ENCODE data around the gene ASIP.
"Not testable (repeated sequence)": the region's sequence is repeated elsewhere in the genome, so short reads cannot be mapped to it uniquely, and the experiment has no call there.

ASIP gene, protein sequence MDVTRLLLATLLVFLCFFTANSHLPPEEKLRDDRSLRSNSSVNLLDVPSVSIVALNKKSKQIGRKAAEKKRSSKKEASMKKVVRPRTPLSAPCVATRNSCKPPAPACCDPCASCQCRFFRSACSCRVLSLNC

GRCh38 chr20:34240693-34241615, at the start of gene ASIP:
Gene ASIP, plus strand, starts transcription at chr20:34241423. Its CDS starts 18,952 bp downstream, at chr20:34260375.
- no peak for DNase-seq

GRCh38 chr20:34193051-34193450, 48.2 kb upstream of the ASIP start:
- DNase-seq = no peak

- no peak for DNase-seq
Observed at GRCh38 chr20:34199183-34199582, 42.0 kb upstream of the ASIP start.

DNA sequence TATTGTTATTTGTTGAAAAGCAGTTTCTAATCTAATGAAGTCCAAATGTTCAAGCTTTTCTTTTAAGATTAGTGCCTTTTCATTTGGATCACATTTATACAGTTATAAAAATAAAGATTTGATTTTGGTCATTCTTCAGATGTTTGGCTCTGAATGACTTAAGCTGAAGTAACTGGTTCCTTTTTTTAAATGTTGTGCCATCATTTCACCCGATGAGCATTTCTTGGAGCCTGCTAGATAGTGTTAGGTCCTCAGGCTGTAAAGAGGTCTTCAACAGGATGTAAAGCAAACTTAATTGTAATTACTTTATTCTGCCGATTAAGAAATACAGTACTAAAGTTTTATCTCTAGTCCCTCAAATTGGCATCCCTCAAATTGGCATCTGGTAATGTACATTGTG, 41.2 kb upstream of the ASIP start:
- no peak for DNase-seq

GRCh38 chr20:34201531-34201930, 39.7 kb upstream of the ASIP start:
- no peak for DNase-seq

GRCh38 chr20:34205172-34205880, 35.9 kb upstream of the ASIP start:
- peak; percentile 5 for DNase-seq

- DNase-seq = no peak
Observed at GRCh38 chr20:34209111-34209510, 32.1 kb upstream of the ASIP start.

GRCh38 chr20:34210271-34210670, 31.0 kb upstream of the ASIP start:
- DNase-seq = no peak

DNA sequence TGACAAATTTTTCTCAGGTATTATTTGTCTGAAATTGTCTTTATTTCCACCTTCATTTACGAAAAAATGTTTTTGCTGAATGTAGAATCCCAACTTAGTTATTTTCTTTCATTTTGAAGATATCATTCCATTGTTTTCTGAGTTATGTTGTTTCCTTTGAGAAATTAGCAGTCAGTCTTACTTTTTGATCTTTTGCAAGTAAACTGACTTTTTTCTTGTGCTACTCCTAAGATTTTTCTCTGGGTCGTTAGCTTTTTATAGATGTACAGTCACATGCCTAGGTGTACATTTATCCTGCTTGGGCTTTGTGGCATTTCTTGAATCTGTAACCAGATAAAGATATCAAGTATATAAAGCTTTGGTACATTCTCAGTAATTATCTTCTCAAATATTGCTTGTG, 29.6 kb upstream of the ASIP start:
- no peak for DNase-seq

- no peak for DNase-seq
Observed at GRCh38 chr20:34213213-34213612, 28.0 kb upstream of the ASIP start.

DNA sequence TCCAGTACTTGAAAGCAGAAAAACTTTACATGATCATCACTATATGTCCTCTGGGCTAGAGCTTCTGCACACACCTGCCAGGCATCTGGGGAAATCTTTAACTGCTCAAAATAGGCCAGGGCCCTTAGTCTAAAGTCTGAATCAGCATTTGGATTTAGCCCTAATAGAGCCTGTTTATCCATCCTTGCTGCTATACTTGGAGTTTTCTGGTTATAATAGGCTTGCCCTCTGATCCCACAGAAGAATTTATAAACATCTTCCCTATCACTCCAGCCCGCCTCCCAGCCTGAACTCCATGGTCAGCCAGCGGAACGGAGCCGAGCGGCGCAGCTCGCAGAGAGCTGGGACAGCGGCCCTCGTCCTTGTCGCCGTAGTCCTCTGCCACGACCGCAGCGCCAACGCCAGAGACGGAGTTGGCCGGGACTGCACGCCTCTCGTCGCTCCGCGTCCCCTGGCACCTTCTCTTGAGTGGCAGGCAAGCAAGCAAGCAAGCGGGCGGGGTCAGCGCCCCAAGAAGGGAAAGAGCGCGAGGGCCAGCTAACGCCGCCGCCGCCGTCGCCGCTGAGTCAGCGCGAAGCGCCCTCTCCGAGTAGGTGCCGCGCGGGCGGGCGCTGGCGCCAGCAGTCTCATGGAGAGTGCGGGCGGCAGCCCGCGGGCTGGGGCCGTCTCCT, 25.4 kb upstream of the ASIP start:
- peak; percentile 23 for DNase-seq

DNA sequence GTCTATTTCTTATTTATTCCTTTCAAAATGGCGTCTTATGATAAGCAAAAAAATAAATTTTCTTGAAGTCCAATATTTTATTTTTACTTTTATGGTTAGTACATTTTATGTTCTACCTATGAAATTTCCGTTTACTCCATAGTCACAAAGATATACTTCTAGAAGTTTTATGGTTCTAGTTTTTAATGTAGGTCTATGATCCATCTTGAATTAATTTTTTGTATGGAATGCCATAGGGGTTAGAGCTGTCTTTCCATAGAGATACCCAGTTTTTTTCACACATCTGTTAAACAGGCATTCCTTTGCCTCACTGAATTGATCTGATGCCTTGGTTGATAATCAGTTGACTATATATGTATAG, 24.9 kb upstream of the ASIP start:
- DNase-seq = no peak

- DNase-seq = no peak
Observed at GRCh38 chr20:34220561-34220960, 20.7 kb upstream of the ASIP start.

GRCh38 chr20:34222208-34222607, 19.0 kb upstream of the ASIP start:
- DNase-seq = no peak

GRCh38 chr20:34224251-34224650, 17.0 kb upstream of the ASIP start:
- DNase-seq = not testable (repeated sequence)

DNA sequence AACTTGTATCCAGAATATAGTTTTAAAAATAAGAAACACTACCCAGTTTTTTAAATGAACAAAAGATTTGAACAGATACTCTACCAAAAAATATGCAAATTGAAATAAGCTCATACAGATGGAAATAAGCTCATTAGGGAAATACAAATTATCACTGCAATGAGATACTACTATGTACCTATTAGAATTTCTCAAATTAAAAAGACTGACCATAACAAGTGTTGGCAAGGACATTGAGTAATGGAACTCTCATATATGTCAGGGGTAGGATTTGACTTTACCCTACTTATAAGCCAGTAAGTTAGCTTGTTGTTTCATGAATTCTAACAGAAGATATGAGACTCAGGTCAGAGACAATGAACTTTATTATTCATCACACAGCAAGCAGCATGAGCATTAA, 9.6 kb upstream of the ASIP start:
- DNase-seq = no peak

DNA sequence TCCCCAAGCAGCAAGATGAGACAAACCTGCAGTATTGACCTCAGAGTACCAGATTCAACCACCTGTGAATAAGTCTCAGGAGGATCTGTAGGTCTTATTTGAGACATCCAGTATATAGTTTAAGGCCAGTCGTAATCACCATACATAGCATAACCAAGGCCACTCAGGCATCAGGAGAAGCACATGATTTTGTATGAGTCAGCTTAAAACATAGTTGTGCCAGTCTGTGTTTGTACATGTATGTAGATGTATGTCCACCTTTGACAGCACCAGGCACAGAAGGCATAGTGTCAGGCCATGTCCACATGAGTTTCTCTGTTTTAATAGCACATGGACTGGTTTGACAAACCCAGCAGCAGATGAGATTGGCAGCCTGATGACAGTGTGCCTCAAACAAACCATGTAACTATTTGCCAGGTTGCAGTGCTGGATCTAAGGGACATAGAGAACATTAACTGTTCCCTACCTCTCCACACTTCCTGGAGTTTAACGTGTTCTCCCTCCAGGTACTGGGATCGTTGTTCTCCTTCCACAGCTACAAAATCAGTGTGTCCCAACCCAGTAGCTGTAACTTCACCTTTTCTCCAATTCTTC, 8.6 kb upstream of the ASIP start:
- no peak for DNase-seq

GRCh38 chr20:34233687-34234086, 7.5 kb upstream of the ASIP start:
- no peak for DNase-seq

- DNase-seq = no peak
Observed at GRCh38 chr20:34235875-34236274, 5.3 kb upstream of the ASIP start.

- DNase-seq = no peak
Observed at GRCh38 chr20:34237942-34238341, 3.3 kb upstream of the ASIP start.

DNA sequence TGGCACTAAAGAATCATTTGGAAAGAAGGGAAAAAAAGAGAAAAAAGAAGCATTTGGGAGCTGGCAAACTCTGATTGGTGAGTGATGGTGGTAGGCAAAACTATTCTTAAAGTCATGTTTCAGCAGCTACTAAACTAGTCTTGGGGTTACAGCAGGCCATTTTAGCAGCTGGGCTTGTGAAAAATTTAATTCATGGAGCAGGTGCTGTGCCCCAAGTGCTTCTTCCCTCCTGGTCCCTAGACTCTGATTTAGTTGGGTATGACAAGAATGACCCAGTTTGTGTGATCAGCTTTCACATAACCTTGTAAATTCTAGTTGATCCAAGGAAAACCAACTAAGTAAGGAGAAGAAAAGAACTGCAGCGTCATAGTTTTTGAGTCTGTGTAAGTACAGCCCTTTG, 1.1 kb upstream of the ASIP start:
- DNase-seq = no peak

DNA sequence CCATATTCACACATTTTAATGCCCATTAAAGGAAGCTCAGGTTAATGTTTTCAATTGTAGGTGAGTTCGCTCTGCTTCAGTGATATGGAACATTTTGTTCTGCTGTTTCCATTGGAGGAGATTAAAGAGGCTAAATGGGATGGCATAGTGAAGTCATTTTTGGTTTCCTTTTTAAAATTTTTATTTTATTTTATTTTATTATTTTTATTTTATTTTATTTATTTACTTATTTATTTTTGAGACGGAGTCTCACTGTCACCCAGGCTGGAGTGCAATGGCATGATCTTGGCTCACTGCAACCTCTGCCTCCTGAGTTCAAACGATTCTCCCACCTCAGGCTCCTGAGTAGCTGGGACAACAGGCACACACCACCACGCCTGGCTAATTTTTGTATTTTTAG, 792 bp downstream of the ASIP start:
- DNase-seq = not testable (repeated sequence)

DNA sequence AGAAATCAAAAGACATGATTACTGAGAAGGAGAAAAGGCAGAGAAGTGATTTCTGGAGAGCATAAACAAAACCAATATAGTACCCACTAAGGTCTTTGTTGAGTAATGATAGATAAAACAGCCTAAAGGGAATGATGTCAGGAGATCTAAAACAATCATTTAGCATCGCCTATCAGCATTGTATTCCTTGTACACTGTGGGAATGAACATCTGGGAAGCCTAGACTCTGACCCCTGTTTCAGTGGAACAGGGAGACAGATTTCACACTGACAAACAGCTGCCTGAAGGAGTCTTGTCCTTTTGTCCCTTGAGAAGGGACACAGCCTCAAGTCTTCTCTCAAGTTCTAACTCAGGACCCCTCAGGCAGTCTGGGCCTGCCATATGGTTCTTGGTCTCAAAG, 1.7 kb downstream of the ASIP start:
- DNase-seq = no peak

All from activated gamma-delta T cell treated with Interleukin-2 at 50 U/mL for 16 hours (primary cell).